ENCODE data around the gene BDH1. TPM values are rescaled to one million over a fixed set of nuclear protein-coding genes. Genes with fewer than 3 reads are reported as not detected.
A peak's percentile ranks its signal among the peaks of the same experiment; 100 is the strongest.
"Not testable (repeated sequence)": the region's sequence is repeated elsewhere in the genome, so short reads cannot be mapped to it uniquely, and the experiment has no call there.

BDH1 gene
- 1 to 10 TPM; 2.1 to 7.2 (median 3.5) TPM for polyA plus RNA-seq (ENCODE audit: insufficient read length in 10 of 10)
- long read RNA-seq, donor 1, partial matches to known transcripts = 0 of 1 reads
- long read RNA-seq, donor 1, other reads (novel, unspliced or antisense) = 0 of 1 reads
- long read RNA-seq, donor 2 = 0 reads
- long read RNA-seq, donor 3 = 0 reads
- long read RNA-seq, donor 4, partial matches to known transcripts = 0 of 2 reads
- long read RNA-seq, donor 4, other reads (novel, unspliced or antisense) = 0 of 2 reads
- long read RNA-seq, donor 5 = 0 reads
- long read RNA-seq, donor 6, partial matches to known transcripts = 0 of 1 reads
- long read RNA-seq, donor 6, other reads (novel, unspliced or antisense) = 0 of 1 reads
- long read RNA-seq, donor 7, partial matches to known transcripts = 0 of 1 reads
- long read RNA-seq, donor 7, other reads (novel, unspliced or antisense) = 0 of 1 reads
- long read RNA-seq, donor 8 = 0 reads
- long read RNA-seq, donor 9, partial matches to known transcripts = 0 of 1 reads
- long read RNA-seq, donor 9, other reads (novel, unspliced or antisense) = 0 of 1 reads

GRCh38 chr3:197555281-197556261 is at the start of gene BDH1:
Gene BDH1 (minus strand): TSS chr3:197555968. CDS start chr3:197546443, 9,525 bp downstream.
- peak in 1 of 3 donors; percentile 41 for DNase-seq

- DNase-seq = no peak
These were observed 47.7 kb upstream of the BDH1 start for GRCh38 chr3:197603317-197603933.

GRCh38 chr3:197602351-197602750 is 46.6 kb upstream of the BDH1 start:
- DNase-seq = not testable (repeated sequence)

GRCh38 chr3:197601566-197601840 is 45.7 kb upstream of the BDH1 start:
- DNase-seq = not testable (repeated sequence)

GRCh38 chr3:197600796-197601565 is 45.2 kb upstream of the BDH1 start:
- DNase-seq = no peak

GRCh38 chr3:197599089-197599765 is 43.5 kb upstream of the BDH1 start:
- peak; percentile 59 to 85 (median 71) for DNase-seq

GRCh38 chr3:197598404-197598980 is 42.7 kb upstream of the BDH1 start:
- no peak for DNase-seq

GRCh38 chr3:197597335-197597734 is 41.6 kb upstream of the BDH1 start:
- DNase-seq = no peak

- peak in 1 of 3 donors; percentile 12 for DNase-seq
These were observed 39.9 kb upstream of the BDH1 start for GRCh38 chr3:197595470-197596185.

GRCh38 chr3:197593046-197593380 is 37.2 kb upstream of the BDH1 start:
- DNase-seq = no peak

GRCh38 chr3:197592361-197593045 is 36.7 kb upstream of the BDH1 start:
- DNase-seq = no peak

GRCh38 chr3:197591816-197592215 is 36.0 kb upstream of the BDH1 start:
- DNase-seq = no peak

- DNase-seq = no peak
These were observed 34.7 kb upstream of the BDH1 start for GRCh38 chr3:197590313-197590962.

- DNase-seq = no peak
These were observed 33.8 kb upstream of the BDH1 start for GRCh38 chr3:197589545-197589944.

GRCh38 chr3:197586768-197587167 is 31.0 kb upstream of the BDH1 start:
- DNase-seq = not testable (repeated sequence)

- no peak for DNase-seq
These were observed 30.4 kb upstream of the BDH1 start for GRCh38 chr3:197586181-197586580.

- DNase-seq = no peak
These were observed 29.0 kb upstream of the BDH1 start for GRCh38 chr3:197584733-197585132.

GRCh38 chr3:197583371-197583770 is 27.6 kb upstream of the BDH1 start:
- DNase-seq = no peak

All from muscle of back (tissue), 13 donors.